Forelimb muscle (tissue), 1 donor: Measurements from ENCODE around the gene RNU1-2. TPM values are rescaled to one million over a fixed set of nuclear protein-coding genes. Genes with fewer than 3 reads are reported as not detected.
"Not testable (repeated sequence)": the region's sequence is repeated elsewhere in the genome, so short reads cannot be mapped to it uniquely, and the experiment has no call there.

Experiments used
- DNase-seq: peaks from one replicate; pipeline ENCODE4 v3.0.0-alpha.2; 2013; ENCODE audit warnings: low read depth
- polyA plus RNA-seq: library from polyadenylated mRNA; unstranded; fragments of 120-200 nt; gene quantifications from one replicate; pipeline ENCODE4 v1.2.1, GENCODE V29; 2013; ENCODE audit not compliant: insufficient read length

Gene RNU1-2
- not detected for polyA plus RNA-seq

DNA sequence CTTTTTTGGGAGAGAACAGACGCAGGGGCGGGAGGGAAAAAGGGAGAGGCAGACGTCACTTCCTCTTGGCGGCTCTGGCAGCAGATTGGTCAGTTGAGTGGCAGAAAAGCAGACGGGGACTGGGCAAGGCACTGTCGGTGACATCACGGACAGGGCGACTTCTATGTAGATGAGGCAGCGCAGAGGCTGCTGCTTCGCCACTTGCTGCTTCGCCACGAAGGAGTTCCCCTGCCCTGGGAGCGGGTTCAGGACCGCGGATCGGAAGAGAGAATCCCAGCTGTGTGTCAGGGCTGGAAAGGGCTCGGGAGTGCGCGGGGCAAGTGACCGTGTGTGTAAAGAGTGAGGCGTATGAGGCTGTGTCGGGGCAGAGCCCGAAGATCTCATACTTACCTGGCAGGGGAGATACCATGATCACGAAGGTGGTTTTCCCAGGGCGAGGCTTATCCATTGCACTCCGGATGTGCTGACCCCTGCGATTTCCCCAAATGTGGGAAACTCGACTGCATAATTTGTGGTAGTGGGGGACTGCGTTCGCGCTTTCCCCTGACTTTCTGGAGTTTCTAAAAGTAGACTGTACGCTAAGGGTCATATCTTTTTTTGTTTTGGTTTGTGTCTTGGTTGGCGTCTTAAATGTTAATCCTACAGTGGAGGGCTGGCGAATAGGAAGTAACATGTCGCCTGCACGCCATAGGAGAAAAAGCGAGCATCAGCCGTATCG, at the start of gene RNU1-2:
RNU1-2 (plus strand) TSS at position 383 of the 718 bp plus-strand sequence.
- DNase-seq, result peak; percentile 92

DNA sequence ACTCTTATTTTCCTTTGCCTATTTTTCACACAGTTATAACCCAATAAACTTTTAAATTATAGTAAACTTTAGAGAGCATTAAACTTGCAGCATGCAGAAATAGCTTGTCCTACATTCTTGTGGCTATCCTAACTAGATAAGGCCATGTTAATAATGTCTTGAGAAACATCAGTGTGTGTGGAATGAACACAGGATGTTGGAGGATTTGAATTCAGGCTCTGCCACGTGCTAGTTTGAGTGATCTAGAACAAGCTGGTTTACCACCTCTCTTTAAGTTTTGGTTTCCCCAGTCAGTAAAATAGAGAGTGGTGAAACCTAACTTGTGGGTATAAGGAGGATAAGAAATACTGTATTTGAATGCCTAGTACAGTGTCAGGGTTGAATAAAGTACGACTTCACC, 39.6 kb upstream of the RNU1-2 start:
- not testable (repeated sequence) for DNase-seq

DNA sequence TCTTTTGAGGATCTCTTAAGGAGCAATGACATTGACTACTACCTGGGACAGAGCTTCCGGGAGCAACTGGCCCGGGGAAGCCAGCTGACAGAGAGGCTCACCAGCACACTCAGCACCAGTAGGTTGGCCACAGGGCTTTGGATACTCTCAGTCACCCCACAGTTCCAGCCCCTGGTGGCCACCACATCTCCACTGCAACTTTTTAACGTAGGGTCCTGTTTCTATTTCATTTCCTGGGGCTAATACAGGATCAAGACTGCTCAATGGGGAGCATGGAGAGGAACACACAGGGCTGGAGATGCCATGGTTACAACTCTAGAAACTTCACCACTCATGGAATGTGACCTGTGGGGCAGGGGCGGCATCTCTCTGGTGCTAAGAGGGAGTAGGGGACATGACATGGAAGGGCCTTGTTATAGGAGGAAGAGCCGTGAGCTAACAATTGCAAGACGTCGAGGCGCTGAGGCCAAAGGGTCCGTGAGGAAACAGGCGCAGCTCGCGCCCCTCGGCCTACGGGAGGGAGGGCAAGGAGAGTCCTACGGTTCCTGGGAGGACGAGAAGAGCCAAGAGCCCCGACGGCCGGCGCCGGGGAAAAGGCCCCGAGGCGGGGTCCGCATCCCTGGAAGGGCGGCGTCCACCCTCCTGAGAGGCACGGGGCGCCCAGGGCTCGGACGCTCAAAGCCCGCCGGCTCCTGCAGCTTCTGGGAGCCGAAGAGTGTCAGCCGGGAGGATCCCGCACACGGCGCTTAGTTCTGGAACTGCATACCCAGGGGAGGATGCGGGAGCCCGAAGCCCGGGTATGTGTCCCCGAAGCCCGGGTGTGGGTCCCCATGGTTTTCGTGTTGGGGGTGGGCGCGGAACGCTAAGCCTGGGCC, 36.4 kb upstream of the RNU1-2 start:
- not testable (repeated sequence) for DNase-seq

DNA sequence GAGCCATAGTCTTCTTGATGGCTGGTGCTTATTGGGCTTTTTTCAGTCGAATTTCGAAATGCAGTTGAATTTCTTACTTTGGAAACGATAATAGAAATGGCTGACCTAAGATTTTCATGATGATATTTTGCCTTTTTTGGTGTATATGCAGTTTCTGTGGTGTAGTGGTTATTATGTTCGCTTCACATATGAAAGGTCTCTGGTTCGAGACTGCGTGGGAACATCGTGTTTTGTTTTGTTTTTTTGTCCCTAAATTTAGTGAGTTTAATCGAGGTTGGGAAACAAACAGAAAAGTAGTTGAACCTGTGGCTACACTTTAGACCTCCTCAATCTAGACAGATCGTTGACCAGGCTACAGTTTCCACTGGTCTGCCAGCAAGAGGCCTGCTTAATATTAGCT, 35.7 kb upstream of the RNU1-2 start:
- DNase-seq, result not testable (repeated sequence)

DNA sequence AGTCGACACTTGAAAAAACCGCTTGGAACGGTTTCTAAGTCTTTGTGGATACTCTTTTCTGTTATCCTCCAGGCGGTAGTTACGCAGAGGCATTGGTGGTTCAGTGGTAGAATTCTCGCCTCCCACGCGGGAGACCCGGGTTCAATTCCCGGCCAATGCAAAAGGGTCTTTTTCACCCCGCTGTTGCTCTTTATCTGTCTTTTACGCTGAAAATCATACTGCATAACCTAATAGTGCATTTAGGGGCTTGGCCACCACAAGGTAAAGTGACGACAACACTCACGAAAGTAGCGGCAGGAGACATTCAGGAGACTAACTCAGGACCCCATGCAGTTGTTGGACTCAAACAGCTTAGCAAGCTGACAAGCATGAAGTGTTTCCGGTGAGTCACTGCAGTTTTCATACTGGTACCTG, 33.9 kb upstream of the RNU1-2 start:
- not testable (repeated sequence) for DNase-seq

DNA sequence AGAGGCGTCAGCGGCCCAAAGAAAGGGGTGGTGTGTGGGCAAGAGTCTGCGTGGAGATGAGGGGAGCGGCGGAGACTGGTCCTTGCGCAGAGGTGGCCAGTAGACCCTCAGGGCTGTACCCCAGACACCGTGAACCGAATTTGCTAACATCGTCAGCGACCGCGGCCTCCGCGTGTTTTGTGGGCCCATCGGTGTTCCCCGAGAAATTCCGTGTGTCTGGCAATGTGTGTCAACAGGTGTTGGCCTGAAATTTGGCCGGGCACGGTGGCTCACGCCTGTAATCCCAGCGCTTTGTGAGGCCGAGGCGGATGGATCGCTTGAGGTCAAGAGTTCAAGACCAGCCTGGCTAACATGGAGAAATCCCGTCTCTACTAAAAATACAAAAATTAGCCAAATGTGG, 33.4 kb upstream of the RNU1-2 start:
- not testable (repeated sequence) for DNase-seq

DNA sequence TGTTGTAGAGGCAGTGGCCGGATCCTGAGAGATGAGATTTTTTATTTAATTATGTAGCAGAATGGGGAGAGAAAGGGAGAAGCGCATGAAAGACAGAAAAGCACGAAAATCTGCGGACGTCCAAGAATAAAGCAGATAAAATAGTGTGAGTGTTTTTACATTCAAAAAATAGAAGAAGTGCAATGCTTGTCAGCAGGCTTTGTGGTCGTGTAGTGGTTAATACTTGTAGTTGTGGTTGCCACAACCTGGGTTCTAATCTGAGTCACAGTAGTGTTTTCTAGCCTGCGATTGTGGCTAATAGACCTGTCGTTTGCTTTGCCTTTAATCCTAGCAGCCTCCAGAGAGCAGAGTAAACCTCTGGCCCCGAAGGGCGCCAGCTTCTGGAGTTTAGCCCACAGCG, 32.8 kb upstream of the RNU1-2 start:
- not testable (repeated sequence) for DNase-seq

DNA sequence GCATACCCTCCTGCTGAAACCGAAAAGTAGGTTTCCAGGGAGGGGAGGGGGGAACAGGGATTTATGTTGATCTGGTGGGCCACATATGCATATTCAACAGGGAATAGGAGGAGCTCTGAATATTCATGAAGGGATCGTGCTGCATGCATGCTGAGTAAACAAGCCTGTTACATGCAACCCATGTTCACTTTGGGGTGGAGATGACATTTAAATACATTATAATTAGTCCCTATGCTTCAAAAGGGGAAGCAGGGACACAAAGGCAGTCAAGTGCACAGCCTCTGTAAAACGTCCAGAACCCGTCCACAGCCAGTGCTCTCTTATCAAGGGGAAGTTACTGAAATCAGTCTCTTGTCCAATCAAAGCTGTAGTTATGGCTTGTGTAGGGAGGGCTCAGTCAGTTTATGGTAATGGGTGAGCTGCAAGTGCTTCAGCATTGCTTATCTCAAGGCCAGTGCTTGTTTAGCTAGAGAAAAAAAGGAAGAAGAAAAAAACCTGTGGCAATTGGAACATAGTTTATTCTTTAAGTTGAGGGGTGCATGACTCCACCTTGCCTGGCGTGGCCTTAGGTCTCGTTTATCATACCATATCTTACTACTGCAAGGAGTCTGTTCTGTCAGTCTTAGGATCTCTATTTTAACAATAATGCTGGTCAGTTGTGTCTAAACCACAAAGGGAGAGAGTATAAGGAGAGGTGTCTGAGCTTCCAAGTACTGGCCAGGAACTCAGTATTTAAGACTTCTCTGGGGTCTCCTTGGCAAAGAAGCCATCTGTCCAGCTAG, 28.7 kb upstream of the RNU1-2 start:
- not testable (repeated sequence) for DNase-seq

DNA sequence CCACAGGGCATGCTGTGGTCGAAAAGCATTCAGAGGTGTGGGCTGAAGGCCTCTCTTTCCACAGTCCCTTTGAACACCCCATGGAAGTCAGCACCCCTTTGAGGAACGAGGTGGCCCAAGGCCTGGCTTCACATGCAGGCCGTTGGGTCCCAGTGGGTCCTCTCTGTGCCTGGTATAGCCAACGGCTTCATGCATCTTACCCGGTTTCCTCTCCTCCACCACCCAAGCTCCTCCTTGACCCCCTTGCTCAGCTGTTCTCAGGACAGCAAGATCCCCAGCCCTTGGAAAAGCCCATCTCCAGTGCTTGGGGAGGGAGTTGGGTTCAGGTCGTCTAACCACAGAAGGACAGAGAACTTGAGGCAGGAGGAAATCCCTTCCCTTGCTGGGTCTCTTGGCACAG, 27.0 kb upstream of the RNU1-2 start:
- not testable (repeated sequence) for DNase-seq

DNA sequence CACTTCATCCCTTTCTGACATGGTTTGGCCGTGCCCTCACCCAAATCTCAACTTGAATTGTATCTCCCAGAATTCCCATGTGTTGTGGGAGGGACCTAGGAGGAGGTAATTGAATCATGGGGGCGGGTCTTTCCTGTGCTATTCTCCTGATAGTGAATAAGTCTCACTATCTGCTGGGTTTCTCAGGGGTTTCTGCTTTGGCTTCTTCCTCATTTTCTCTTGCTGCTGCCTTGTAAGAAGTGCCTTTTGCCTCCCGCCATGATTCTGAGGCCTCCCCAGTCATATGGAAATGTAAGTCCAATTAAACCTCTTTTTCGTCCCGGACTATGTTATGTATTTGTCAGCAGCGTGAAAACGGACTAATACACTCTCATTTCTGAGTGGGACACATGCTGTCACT, 25.8 kb upstream of the RNU1-2 start:
- DNase-seq, result not testable (repeated sequence)

DNA sequence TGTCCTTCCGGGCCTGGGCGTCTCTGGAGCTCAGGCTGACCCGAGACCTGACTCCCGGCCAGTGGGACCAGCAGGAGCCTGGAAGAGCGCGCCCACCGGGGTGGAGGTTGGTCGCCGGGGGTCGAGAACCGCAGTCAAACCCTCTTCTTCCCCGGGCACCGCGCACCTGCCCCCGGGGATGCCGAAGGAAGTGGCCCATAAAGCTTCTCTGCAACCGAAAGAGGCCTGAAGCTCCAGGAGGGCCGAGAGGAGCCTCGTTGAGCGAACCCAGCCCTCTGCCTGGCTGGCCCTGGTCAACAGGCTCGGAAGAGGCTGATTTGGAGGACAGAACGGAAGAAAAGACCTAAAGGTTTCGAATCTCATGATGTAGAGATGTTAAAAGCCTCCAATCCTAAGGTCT, 24.6 kb upstream of the RNU1-2 start:
- DNase-seq, result not testable (repeated sequence)

DNA sequence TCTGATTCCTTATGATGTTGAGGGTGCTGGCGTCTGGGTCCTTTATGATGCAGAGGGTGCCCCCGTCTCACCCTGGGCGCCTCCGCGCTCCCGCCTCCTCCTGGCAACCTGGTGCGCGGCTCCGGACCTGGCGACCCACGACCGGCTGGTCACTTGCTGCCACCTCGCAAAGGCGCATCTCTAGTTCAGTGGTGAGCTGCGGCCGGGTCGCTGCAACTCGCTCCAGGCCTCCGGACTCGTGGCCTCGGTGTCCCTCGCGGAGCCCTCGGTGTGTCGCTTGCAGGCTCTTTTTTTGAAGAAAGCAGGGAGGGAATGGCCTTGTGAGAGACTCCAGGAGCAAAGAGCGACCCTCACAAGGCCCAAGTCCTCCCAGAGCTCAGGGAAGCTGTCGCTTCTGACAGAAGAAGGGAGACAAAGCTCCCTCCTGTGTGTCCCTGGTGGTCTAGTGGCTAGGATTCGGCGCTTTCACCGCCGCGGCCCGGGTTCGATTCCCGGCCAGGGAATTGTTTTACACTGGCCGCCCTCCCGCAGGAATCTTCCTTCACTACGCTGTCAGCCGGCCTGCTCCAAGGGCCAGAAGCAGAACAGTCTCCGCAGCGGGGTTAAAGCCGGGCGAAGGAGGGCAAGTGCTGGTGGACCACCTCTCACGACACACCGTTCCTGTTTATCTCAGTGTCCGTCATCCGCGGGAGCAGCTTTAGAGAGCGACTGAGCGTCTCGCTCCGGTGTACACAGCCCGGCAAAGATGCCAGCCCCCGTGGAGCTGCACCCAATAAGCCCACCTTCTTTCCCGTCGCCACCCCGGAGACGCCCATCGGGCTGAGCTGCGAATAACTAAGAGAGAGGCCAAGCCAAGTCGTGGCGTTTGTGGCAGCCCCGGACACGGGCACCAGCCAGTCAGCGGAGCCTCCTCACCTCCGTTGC, 23.4 kb upstream of the RNU1-2 start:
- not testable (repeated sequence) for DNase-seq

DNA sequence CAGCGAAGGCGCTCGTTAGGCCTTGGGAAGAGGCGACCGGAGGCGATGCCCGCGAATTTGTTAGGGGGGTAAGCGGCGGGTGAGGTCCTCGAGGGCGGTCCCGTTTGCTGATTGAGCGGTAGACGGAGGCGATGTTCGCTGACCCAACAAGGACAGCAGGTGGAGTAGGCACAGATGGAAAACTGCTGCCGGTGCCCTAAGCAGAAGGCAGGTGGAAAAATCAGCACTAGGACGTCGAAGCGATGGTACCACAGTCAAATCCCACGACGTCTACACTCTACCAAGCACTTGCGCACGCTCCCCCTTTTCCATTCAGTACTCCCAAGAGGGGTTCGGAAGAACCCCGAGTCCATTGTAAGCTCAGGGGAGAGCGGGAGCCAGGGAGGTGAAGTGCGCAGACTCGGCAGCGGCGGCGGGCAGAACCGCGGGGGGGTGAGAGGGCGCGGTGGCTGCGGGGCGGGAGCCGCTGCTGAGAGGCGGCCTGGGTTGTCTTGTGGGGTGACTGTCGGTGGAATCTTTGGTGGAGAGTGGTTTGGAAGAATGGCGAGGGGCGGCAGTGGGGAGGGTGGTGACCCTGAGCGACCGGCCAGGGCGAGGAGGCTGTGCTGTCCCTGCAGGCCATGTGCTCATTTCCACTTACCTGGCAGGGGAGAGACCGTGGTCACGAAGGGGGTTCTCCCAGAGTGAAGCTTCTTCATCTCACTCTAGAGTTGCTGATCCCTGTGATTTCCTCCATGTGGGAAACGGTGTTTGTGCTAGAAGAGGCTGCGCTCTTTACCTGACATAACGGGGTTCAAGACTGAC, 22.5 kb upstream of the RNU1-2 start:
- DNase-seq, result not testable (repeated sequence)

DNA sequence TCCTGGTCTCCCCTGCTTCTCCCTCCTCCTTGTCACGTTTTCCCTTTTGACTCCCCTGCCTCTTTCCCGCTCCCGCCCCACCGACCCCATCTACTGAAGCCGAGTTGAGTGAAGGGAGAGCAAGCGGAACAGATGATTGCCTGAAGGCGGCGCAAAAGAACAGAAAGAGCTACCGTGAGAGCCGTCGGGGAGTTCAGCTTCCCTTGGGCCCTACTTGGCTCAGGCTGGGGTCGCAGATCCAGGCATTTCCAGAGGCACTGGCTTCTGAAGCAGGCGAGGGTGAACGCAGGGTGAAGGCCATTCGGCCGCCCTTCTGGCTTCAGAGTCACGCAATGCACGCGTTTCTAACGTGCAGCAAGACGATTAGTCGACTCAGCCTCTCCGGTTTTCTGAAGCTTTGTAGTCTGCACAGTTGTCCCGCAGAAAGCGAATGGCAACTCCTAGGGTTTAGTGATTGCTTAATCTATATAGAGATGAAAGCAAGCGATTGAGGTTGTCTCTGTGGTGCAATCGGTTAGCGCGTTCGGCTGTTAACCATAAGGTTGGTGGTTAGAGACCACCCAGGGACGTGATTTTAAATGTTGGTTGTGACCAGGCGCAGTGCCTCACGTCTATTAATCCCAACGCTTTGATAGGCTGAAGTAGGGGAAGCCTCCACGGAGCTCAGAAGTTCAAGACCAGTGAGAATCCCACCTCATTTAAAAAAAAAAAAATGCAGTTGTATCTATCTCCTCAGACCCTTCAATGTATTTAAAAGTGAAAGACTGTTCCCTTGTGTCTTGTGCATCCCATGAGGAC, 20.6 kb upstream of the RNU1-2 start:
- not testable (repeated sequence) for DNase-seq

DNA sequence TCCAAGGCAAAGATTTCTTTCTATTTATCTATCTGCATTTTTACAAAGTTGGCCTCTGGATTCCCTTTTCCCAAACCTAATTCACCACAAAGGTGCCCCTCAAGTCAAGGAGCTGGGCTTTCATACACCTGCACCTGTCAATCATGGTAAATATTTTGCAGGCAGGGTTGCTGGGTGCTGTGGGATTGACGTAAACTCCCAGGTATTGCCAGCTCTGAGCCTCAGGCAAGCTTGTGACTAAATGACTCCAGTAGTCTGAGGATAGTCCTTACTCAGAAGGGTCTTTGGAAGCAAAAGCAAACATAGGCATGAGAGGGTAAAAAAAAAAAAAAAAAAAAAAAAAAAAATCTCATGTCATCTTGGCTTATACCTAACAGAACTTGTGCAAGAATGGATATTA, 14.0 kb upstream of the RNU1-2 start:
- not testable (repeated sequence) for DNase-seq

DNA sequence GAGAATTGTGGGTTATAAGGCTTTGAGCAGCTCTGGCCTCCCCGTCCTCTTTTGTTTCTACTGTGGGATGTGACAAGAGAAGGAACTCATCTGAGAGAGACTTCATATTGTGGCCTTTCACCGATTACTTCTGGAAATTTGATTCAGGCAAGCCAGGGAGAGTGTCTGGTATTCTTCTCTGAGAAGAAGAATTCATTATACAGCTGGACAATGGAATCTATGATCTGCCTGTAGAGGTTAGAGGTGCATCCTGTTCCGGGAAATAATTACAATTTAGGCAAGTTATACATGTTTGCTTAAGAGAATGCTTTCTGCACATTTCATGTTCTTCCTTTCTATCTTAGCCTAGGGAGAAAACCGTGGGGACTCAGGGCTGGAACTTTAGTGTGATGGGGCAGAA, 12.8 kb upstream of the RNU1-2 start:
- DNase-seq, result no peak

DNA sequence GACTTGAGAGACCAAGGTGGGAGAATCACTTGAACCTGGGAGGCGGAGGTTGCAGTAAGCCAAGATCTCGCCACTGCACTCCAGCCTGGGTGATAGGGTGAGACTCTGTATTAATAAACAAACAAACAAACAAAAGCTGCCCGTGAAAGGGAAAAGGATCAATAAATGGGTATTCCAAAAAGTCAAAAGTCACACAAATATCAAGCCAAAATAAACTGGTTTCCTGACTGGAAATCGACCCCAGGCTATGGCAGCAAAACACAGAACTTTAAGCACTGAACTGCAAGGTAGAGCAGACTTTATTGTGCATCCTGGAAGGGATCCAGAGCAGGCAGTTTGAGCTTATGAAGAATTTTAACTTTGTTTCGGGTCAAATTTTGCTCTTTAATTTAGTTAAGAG, 11.3 kb upstream of the RNU1-2 start:
- not testable (repeated sequence) for DNase-seq

DNA sequence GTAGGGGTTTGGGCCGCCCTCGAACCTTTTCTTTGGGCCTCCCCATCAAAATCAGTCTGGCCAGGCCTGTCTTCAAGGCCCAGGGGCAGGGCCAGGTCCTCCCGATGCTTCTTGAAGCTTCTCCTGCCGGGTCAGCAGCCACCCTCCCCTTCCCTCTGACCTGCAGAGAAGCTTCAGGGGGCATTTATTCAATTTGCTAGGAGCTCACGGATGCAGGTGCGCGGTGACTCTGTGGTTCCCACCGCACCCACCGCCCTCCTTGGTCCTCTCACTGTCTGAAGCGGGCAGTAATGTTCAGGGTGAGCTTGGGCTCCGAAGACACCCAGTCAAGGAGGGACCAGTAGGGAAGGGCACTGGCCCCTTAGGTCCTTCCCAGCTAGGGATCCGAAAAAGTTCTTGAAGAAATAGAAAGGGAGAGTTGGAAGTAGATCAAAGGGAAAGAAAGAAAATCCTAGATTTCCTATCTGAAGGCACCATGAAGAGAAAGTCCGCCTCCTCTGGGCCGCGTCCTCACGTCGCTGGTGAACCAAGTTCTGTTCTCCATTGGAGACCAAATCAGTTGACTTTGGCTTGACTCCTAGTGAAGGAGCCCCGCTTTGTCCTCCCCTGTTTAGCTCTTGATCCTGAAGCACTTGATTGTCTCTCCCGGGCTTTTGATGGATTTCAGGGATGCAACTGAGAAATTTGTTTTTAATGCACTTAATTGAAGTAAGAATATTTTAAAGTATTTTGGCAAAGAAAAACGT, 8.7 kb upstream of the RNU1-2 start:
- DNase-seq, result no peak
